ENCODE results near the gene IL1RAPL2. TPM values are rescaled to one million over a fixed set of nuclear protein-coding genes. Genes with fewer than 3 reads are reported as not detected.
"Not testable (repeated sequence)": the region's sequence is repeated elsewhere in the genome, so short reads cannot be mapped to it uniquely, and the experiment has no call there.

Gene IL1RAPL2
- total RNA-seq, 1 donor from 2014 or later = not detected

- Histone ChIP-seq H3K36me3 (no peaks in the 10 kb centered on the region), H3K4me3 (no peak overlapping the region), H3K9me3 (replicated peaks) (no peaks in the 10 kb centered on the region), H3K4me1 (no peaks in the 10 kb centered on the region), H3K27ac (replicated peaks) (no peak overlapping the region), H3K27me3 (ENCODE audit: low read depth) (no peaks in the 10 kb centered on the region)
- intact Hi-C loops (cut with micrococcal nuclease) = no loop called here
- no peak for DNase-seq
- no peak for TF ChIP-seq CTCF (IDR thresholded peaks at IDR 0.05; ENCODE audit: borderline replicate concordance)
These were observed 336.1 kb downstream of the IL1RAPL2 start for GRCh38 chrX:104902070-104902469.

DNA sequence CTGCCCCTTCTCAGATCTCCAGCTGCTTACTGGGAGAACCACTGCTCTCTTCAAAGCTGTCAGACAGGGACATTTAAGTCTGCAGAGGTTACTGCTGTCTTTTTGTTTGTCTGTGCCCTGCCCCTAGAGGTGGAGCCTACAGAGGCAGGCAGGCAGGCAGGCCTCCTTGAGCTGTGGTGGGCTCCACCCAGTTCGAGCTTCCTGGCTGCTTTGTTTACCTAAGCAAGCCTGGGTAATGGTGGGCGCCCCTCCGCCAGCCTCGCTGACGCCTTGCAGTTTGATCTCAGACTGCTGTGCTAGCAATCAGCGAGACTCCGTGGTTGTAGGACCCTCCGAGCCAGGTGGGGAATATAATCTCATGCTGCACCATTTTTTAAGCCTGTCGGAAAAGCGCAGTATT, 343.7 kb downstream of the IL1RAPL2 start:
- H3K36me3 ChIP-seq; H3K9me3 ChIP-seq (replicated peaks); H3K4me1 ChIP-seq; intact Hi-C loops (cut with micrococcal nuclease); DNase-seq; H3K27ac ChIP-seq (replicated peaks); H3K4me3 ChIP-seq; H3K27me3 ChIP-seq (ENCODE audit: low read depth): not testable (repeated sequence)

- TF ChIP-seq CTCF (IDR thresholded peaks at IDR 0.05; ENCODE audit: borderline replicate concordance) = peak; percentile 44
- intact Hi-C loops (cut with micrococcal nuclease) = no loop called here
- Histone ChIP-seq H3K4me1 (no peaks in the 10 kb centered on the region), H3K27ac (replicated peaks) (no peak overlapping the region), H3K9me3 (replicated peaks) (no peaks in the 10 kb centered on the region), H3K36me3 (no peaks in the 10 kb centered on the region), H3K4me3 (no peak overlapping the region), H3K27me3 (ENCODE audit: low read depth) (no peaks in the 10 kb centered on the region)
- DNase-seq = no peak
These were observed 347.3 kb downstream of the IL1RAPL2 start for GRCh38 chrX:104913348-104913747.

GRCh38 chrX:104914686-104915085, 348.7 kb downstream of the IL1RAPL2 start:
- H3K4me3 ChIP-seq; intact Hi-C loops (cut with micrococcal nuclease); H3K36me3 ChIP-seq; H3K27me3 ChIP-seq (ENCODE audit: low read depth); DNase-seq; H3K27ac ChIP-seq (replicated peaks); H3K9me3 ChIP-seq (replicated peaks); H3K4me1 ChIP-seq: not testable (repeated sequence)

GRCh38 chrX:104918122-104918521, 352.1 kb downstream of the IL1RAPL2 start:
- H3K36me3 ChIP-seq = no peaks in the 10 kb centered on the region
- H3K27me3 ChIP-seq (ENCODE audit: low read depth) = no peaks in the 10 kb centered on the region
- DNase-seq = no peak
- intact Hi-C loops (cut with micrococcal nuclease) = no loop called here
- H3K4me3 ChIP-seq = no peak overlapping the region
- H3K4me1 ChIP-seq = no peaks in the 10 kb centered on the region
- TF ChIP-seq CTCF (IDR thresholded peaks at IDR 0.05; ENCODE audit: borderline replicate concordance) = no peak
- no peak overlapping the region for H3K27ac ChIP-seq (replicated peaks)
- H3K9me3 ChIP-seq (replicated peaks) = no peaks in the 10 kb centered on the region

- Histone ChIP-seq H3K36me3 (no peaks in the 10 kb centered on the region), H3K9me3 (replicated peaks) (no peaks in the 10 kb centered on the region), H3K4me3 (no peak overlapping the region), H3K27ac (replicated peaks) (no peak overlapping the region), H3K4me1 (no peaks in the 10 kb centered on the region), H3K27me3 (ENCODE audit: low read depth) (no peaks in the 10 kb centered on the region)
- TF ChIP-seq CTCF (IDR thresholded peaks at IDR 0.05; ENCODE audit: borderline replicate concordance) = no peak
- peak; percentile 8 for DNase-seq
- intact Hi-C loops (cut with micrococcal nuclease) = no loop called here
These were observed 355.7 kb downstream of the IL1RAPL2 start for GRCh38 chrX:104921584-104922205.

All from left ventricle myocardium inferior (tissue), 1 donor.